Pancreas (tissue), 10 donors: ENCODE data around the gene SLC13A3. TPM values are rescaled to one million over a fixed set of nuclear protein-coding genes. Genes with fewer than 3 reads are reported as not detected.

Experiments
- ATAC-seq, 4 donors: fragments of 200-7000 bp; cut with Tn5 transposase; one replicate each; pipeline versions ENCODE4 v1.8.0 to v1.9.1; 2020; ENCODE audit warnings: mild to moderate bottlenecking in 4 of 4, moderate library complexity in 4 of 4
- DNase-seq, 6 donors: peaks; one replicate each; pipeline ENCODE4 v3.0.0-alpha.2; 2020
- FAIRE-seq: peaks from 2 replicates; lab custom pipeline; 2012; peaks lifted over from hg19 to GRCh38; lab: Jason Lieb, UNC
- H3K27ac ChIP-seq, 4 donors: fragments of 200-600 bp; sonication (generic); 1 replicate in 3 of 4; 2 replicates in 1 of 4; pipeline versions ENCODE4 v1.5.0 to v1.8.0; 2020
- H3K27me3 ChIP-seq, 4 donors: fragments of 200-600 bp; one replicate each; pipeline ENCODE4 v1.8.0; 2021
- H3K36me3 ChIP-seq, 3 donors: fragments of 200-600 bp; sonication (generic) in 1 of 3; one replicate each; pipeline versions ENCODE4 v1.5.0 to v1.8.0; 2020 to 2021
- H3K4me1 ChIP-seq, 3 donors: fragments of 200-600 bp; one replicate each; pipeline ENCODE4 v1.8.0; 2021
- H3K4me3 ChIP-seq, 4 donors: fragments of 200-600 bp; sonication (generic) in 2 of 4; one replicate each; pipeline versions ENCODE4 v1.5.0 to v1.8.0; 2020 to 2021
- H3K9me3 ChIP-seq, 4 donors: fragments of 200-600 bp; one replicate each; pipeline ENCODE4 v1.8.0; 2021
- CTCF ChIP-seq, 4 donors: fragments of 200-600 bp; sonication (generic) in 3 of 4; IDR thresholded peaks; one replicate each; pipeline versions ENCODE4 v1.5.0 to v1.8.0; 2021; ENCODE audit warnings: antibody characterized with exemption in 4 of 4
- WGBS, 2 donors: extraction: QIAGEN DNeasy Blood & Tissue Kit; methylation state at CpG; one replicate each; pipeline ENCODE4 v1.1.7; 2013; 5-methylcytosine and 5-hydroxymethylcytosine counted together
- intact Hi-C, 3 donors: fragments of 100-400 bp; cut with DNase I; formaldehyde crosslinking; loops; one replicate each; pipeline versions ENCODE4 v1.11.1 to v1.14.2; 2022
- polyA plus RNA-seq, 2 donors: library from polyadenylated mRNA; stranded (reverse); fragments of 200-250 nt; gene quantifications; one replicate each; pipeline ENCODE4 v1.2.3, GENCODE V29; 2013
- total RNA-seq, 6 donors: library from RNA; stranded (reverse); fragmentation: NEBNext Ultra II Directional in 4 of 6; extraction: Animal tissue kit (Norgen Biotek cat#: 25700) in 4 of 6; gene quantifications; one replicate each; pipeline versions ENCODE4 v1.2.1 to v1.2.4, GENCODE V29; 2021 to 2023
- donor health status: healthy with polysubstance abuse.
- donor health status: DM: no; HTN: no; CAD: no; lungs with moderate emphysema.
- donor health status: DM: no; HTN: no; CAD: no.
- donor health status: control.
- donor health status: control.
- donor health status: Bipolar disorder and iron deficiency.
- donor health status: DM: yes; HTN: yes; CAD: no.
- donor health status: DM: no; HTN: no; CAD: no.
- donor health status: DM: no; HTN: no; CAD: no.
- donor health status: DM: yes; HTN: yes; CAD: no.

The SLC13A3 gene
- total and polyA plus RNA-seq, 8 donors: 0.68 to 7.8 (median 4.7) TPM

- peak in 3 of 4 donors; percentile 40 to 78 (median 45) for ATAC-seq
- no peak overlapping the region for H3K4me3 ChIP-seq
- H3K36me3 ChIP-seq: no peaks in the 10 kb centered on the region
- no peaks in the 10 kb centered on the region for H3K9me3 ChIP-seq
- peak overlapping the region in 2 of 4 donors; percentile 7 to 34 for H3K27ac ChIP-seq
- no peaks in the 10 kb centered on the region for H3K4me1 ChIP-seq
- H3K27me3 ChIP-seq: no peaks in the 10 kb centered on the region
- no peak for FAIRE-seq
- peak in 2 of 6 donors; percentile 19 to 25 for DNase-seq
- no peak for TF ChIP-seq CTCF (IDR thresholded peaks at IDR 0.05)
- intact Hi-C loops: no loop called here
- WGBS, 2 donors: 67 to 74% methylated on average over 14 of the region's 14 CpGs
These were observed 62.4 kb downstream of the SLC13A3 start for GRCh38 chr20:46588532-46589511.

GRCh38 chr20:46587986-46588385 is 63.3 kb downstream of the SLC13A3 start:
- no peak overlapping the region for H3K4me3 ChIP-seq
- FAIRE-seq (no peak), DNase-seq (no peak), ATAC-seq (no peak)
- no peaks in the 10 kb centered on the region for H3K4me1 ChIP-seq
- H3K9me3 ChIP-seq: no peaks in the 10 kb centered on the region
- H3K36me3 ChIP-seq: no peaks in the 10 kb centered on the region
- no peaks in the 10 kb centered on the region for H3K27me3 ChIP-seq
- H3K27ac ChIP-seq: no peak overlapping the region
- intact Hi-C loops: no loop called here
- no peak for TF ChIP-seq CTCF (IDR thresholded peaks at IDR 0.05)
- 71 to 73% methylated on average over 7 of the region's 7 CpGs for WGBS, 2 donors

GRCh38 chr20:46586724-46587123 is 64.5 kb downstream of the SLC13A3 start:
- 93 to 97% methylated on average over 5 of the region's 5 CpGs for WGBS, 2 donors
- FAIRE-seq: no peak
- H3K4me1 ChIP-seq: no peaks in the 10 kb centered on the region

GRCh38 chr20:46584508-46584907 is 66.8 kb downstream of the SLC13A3 start:
- ATAC-seq: no peak
- Histone ChIP-seq H3K27me3 (no peaks in the 10 kb centered on the region), H3K36me3 (no peaks in the 10 kb centered on the region), H3K4me3 (no peak overlapping the region), H3K9me3 (no peaks in the 10 kb centered on the region), H3K27ac (no peak overlapping the region), H3K4me1 (no peaks in the 10 kb centered on the region)
- WGBS, 2 donors: 12 to 17% methylated on average over 2 of the region's 2 CpGs
- FAIRE-seq: no peak
- DNase-seq: no peak
- intact Hi-C loops: no loop called here
- no peak for TF ChIP-seq CTCF (IDR thresholded peaks at IDR 0.05)

More at GRCh38 chr20:46586724-46587123, 64.5 kb downstream of the SLC13A3 start:
- Histone ChIP-seq H3K4me3 (no peak overlapping the region), H3K36me3 (no peaks in the 10 kb centered on the region), H3K9me3 (no peaks in the 10 kb centered on the region), H3K27me3 (no peaks in the 10 kb centered on the region), H3K27ac (no peak overlapping the region)
- intact Hi-C loops: no loop called here
- ATAC-seq: no peak
- no peak for DNase-seq
- TF ChIP-seq CTCF (IDR thresholded peaks at IDR 0.05): no peak
